PC-3 (cell line): ENCODE results near the gene SEPTIN5. TPM values are rescaled to one million over a fixed set of nuclear protein-coding genes. Genes with fewer than 3 reads are reported as not detected.

Experiments used
- ATAC-seq: fragments of 200-7000 bp; cut with Tn5 transposase; 2 replicates; pipeline ENCODE4 v1.9.1; 2020; ENCODE audit warnings: mild to moderate bottlenecking, moderate library complexity
- BruUV-seq: library from RNA; stranded (reverse); fragments of 400-500 nt; replicated peaks from 2 replicates; lab custom pipeline; 2021; lab: Mats Ljungman, UMichigan
- CTCF ChIA-PET: fragments of 300-600 bp; sonication (Branson Sonifier 250); formaldehyde crosslinking; loops from one replicate; lab custom pipeline; 2022; ENCODE audit warnings: antibody characterized with exemption; lab: Charles Lee
- POLR2A ChIA-PET: fragments of 300-600 bp; sonication (Branson Sonifier 250); formaldehyde crosslinking; loops from one replicate; lab custom pipeline; 2022; ENCODE audit warnings: antibody characterized with exemption; ENCODE audit not compliant: unreplicated experiment; lab: Charles Lee
- DNase-seq: peaks from one replicate; pipeline ENCODE4 v3.0.0-alpha.2; 2015
- H2AFZ ChIP-seq: fragments of 300-600 bp; sonication (generic); 2 replicates; pipeline ENCODE4 v1.6.0; 2016; ENCODE audit warnings: antibody characterized with exemption, low read length
- H3F3A ChIP-seq: fragments of 300-600 bp; sonication (generic); one replicate; pipeline ENCODE4 v1.6.0; 2017; ENCODE audit warnings: antibody characterized with exemption, low read length, control low read depth, mild to moderate bottlenecking; ENCODE audit not compliant: unreplicated experiment
- H3K27ac ChIP-seq: fragments of 300-600 bp; sonication (generic); 2 replicates; pipeline ENCODE4 v1.5.1; 2016; ENCODE audit warnings: mild to moderate bottlenecking, low read length
- H3K27me3 ChIP-seq: fragments of 300-600 bp; sonication (generic); 2 replicates; pipeline ENCODE4 v1.6.1; 2016; ENCODE audit warnings: low read length, mixed read lengths
- H3K36me3 ChIP-seq: fragments of 300-600 bp; sonication (generic); 2 replicates; pipeline ENCODE4 v1.6.1; 2016; ENCODE audit warnings: low read depth, mixed run types, low read length, mixed read lengths
- H3K4me1 ChIP-seq: fragments of 300-600 bp; sonication (generic); 2 replicates; pipeline ENCODE4 v1.5.1; 2016; ENCODE audit warnings: low read length; ENCODE audit not compliant: insufficient read depth
- H3K4me2 ChIP-seq: fragments of 300-600 bp; sonication (generic); 2 replicates; pipeline ENCODE4 v1.6.0; 2016; ENCODE audit warnings: low read length
- H3K4me3 ChIP-seq: fragments of 300-600 bp; sonication (generic); 2 replicates; pipeline ENCODE4 v1.5.1; 2016; ENCODE audit warnings: mild to moderate bottlenecking, low read length, mixed read lengths
- H3K79me2 ChIP-seq: fragments of 300-600 bp; sonication (generic); 2 replicates; pipeline ENCODE4 v1.6.1; 2017; ENCODE audit warnings: low read length, mixed read lengths
- H3K9ac ChIP-seq: fragments of 300-600 bp; sonication (generic); 2 replicates; pipeline ENCODE4 v1.6.0; 2016; ENCODE audit warnings: mild to moderate bottlenecking, low read length
- H3K9me2 ChIP-seq: fragments of 300-600 bp; sonication (generic); replicated peaks from 2 replicates; pipeline ENCODE4 v1.6.1; 2016; ENCODE audit warnings: mixed run types, low read length, mixed read lengths
- H3K9me3 ChIP-seq: fragments of 300-600 bp; sonication (generic); 2 replicates; pipeline ENCODE4 v1.6.1; 2016; ENCODE audit warnings: low read length, mixed read lengths
- H4K20me1 ChIP-seq: fragments of 300-600 bp; sonication (generic); 2 replicates; pipeline ENCODE4 v1.6.1; 2016; ENCODE audit warnings: low read length, mixed read lengths
- EZH2 ChIP-seq: fragments of 300-600 bp; sonication (generic); IDR thresholded peaks from one replicate; pipeline ENCODE4 v1.6.1; 2017; ENCODE audit warnings: antibody characterized with exemption, mild to moderate bottlenecking, low read length; ENCODE audit not compliant: unreplicated experiment
- EZH2phosphoT487 ChIP-seq: fragments of 300-600 bp; sonication (generic); IDR thresholded peaks from 2 replicates; pipeline ENCODE4 v1.6.1; 2018; ENCODE audit warnings: mild to moderate bottlenecking, antibody characterized with exemption, low read length, borderline replicate concordance
- intact Hi-C: fragments of 100-400 bp; cut with micrococcal nuclease; formaldehyde crosslinking; loops from 2 replicates; pipeline ENCODE4 v1.9.0; 2023
- total RNA-seq: library from RNA; depleted of rRNA; stranded (reverse); fragments of >200 nt; gene quantifications from 2 replicates; pipeline ENCODE4 v1.2.3, GENCODE V29; 2014
- TF ChIP-seq, protein P1 (sequence below): fragments of 300-600 bp; sonication (generic); conservative IDR thresholded peaks from 2 replicates; pipeline ENCODE4 v1.5.1; 2017; ENCODE audit warnings: antibody characterized with exemption, low read depth, mild to moderate bottlenecking, low read length

The SEPTIN5 gene
- total RNA-seq, 1 experiment from 2014 or later, result 27.5 TPM

DNA sequence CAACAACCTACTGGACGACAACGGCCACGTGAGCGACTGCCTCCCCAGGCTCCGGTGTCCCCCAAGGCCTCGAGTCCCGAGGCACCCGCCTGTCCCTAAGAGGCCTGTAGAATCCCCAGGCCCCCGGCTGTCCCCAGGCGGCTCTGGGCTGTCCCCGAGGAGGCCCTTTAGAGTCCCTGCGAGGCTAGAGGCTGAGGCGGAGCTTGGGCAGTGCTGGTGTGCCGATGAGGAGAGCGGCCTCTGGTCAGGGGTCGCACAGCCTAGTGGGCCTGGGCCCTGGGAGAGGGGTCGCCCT is 49.9 kb downstream of the SEPTIN5 start:
- Histone ChIP-seq H3K79me2 (peaks cover 32% of the 10 kb centered on the region), H3K9me2 (no peaks in the 10 kb centered on the region), H3K27me3 (no peaks in the 10 kb centered on the region), H3K4me1 (peaks cover 7% of the 10 kb centered on the region; the same call in 1 of the 2 replicates), H3K27ac (no peak overlapping the region), H2AFZ (no peak overlapping the region), H3K9me3 (no peaks in the 10 kb centered on the region), H3K9ac (no peak overlapping the region), H3K4me3 (no peak overlapping the region), H3K4me2 (no peak overlapping the region), H3F3A (no peaks in the 10 kb centered on the region), H4K20me1 (no peaks in the 10 kb centered on the region), H3K36me3 (no peaks in the 10 kb centered on the region)
- intact Hi-C loops, result loop anchor here (10.0 kb wide), 1 partner anchor 91 kb away; the partner anchor contains the start of genes GNB1L and RTL10
- CTCF ChIA-PET, result no interaction called here
- BruUV-seq, result no TSS peak
- POLR2A ChIA-PET, result no interaction called here
- ATAC-seq (no peak), DNase-seq (no peak)
- no peak for TF ChIP-seq EZH2
- TF ChIP-seq, protein P1, sequence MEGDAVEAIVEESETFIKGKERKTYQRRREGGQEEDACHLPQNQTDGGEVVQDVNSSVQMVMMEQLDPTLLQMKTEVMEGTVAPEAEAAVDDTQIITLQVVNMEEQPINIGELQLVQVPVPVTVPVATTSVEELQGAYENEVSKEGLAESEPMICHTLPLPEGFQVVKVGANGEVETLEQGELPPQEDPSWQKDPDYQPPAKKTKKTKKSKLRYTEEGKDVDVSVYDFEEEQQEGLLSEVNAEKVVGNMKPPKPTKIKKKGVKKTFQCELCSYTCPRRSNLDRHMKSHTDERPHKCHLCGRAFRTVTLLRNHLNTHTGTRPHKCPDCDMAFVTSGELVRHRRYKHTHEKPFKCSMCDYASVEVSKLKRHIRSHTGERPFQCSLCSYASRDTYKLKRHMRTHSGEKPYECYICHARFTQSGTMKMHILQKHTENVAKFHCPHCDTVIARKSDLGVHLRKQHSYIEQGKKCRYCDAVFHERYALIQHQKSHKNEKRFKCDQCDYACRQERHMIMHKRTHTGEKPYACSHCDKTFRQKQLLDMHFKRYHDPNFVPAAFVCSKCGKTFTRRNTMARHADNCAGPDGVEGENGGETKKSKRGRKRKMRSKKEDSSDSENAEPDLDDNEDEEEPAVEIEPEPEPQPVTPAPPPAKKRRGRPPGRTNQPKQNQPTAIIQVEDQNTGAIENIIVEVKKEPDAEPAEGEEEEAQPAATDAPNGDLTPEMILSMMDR, result no peak
- no peak for TF ChIP-seq EZH2phosphoT487

DNA sequence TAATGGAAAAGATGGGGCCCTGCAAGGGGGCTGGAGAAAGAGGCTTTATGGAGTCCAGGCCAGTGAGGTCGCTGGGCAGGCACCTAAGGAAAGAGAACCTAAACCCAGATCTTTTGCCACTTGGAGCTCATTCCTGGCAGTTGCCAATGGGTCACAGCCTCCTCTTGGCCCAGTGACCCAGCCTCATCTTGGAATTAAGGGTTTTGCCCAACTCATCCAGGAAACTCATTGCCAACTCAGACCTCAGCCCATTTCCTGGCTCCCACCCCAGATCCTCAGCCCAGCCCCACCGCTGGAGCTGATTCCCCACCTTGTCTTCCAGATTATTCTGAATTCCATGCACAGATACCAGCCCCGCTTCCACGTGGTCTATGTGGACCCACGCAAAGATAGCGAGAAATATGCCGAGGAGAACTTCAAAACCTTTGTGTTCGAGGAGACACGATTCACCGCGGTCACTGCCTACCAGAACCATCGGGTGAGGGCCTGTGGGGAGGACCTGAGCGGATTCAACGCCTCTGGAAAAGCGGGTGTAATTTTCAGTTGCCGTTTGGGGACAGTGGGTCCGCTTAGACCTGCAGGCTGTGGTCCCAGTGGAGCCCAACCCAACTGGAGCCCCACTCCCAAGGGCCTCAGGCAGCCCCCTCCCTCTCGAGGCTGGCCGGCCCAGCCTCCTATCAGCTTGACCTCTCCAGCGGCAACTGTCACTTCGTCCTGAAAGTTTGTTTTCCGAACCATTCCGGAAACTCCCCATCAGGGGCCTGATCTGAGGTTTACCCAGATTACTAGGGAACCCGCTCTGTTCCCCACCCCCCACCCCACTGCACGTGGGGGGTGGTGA is 50.6 kb downstream of the SEPTIN5 start:
- Histone ChIP-seq H3K4me1 (peaks cover 7% of the 10 kb centered on the region; the same call in 1 of the 2 replicates), H3K9me2 (no peaks in the 10 kb centered on the region), H2AFZ (no peak overlapping the region), H3K9ac (no peak overlapping the region), H3F3A (no peaks in the 10 kb centered on the region), H3K27ac (no peak overlapping the region), H3K27me3 (no peaks in the 10 kb centered on the region), H3K9me3 (no peaks in the 10 kb centered on the region), H3K36me3 (no peaks in the 10 kb centered on the region), H3K4me3 (no peak overlapping the region), H3K79me2 (peaks cover 32% of the 10 kb centered on the region), H4K20me1 (no peaks in the 10 kb centered on the region), H3K4me2 (no peak overlapping the region)
- ChIA-PET POLR2A (no interaction called here), CTCF (no interaction called here)
- ATAC-seq, result no peak
- no TSS peak for BruUV-seq
- TF ChIP-seq, protein P1, result no peak
- TF ChIP-seq EZH2 (no peak), EZH2phosphoT487 (no peak)
- intact Hi-C loops, result loop anchor here (10.0 kb wide), 1 partner anchor 90 kb away; the partner anchor contains the start of genes GNB1L and RTL10
- no peak for DNase-seq
